Measurements from ENCODE around the gene PXMP4. TPM values are rescaled to one million over a fixed set of nuclear protein-coding genes. Genes with fewer than 3 reads are reported as not detected.

PXMP4 gene
- polyA plus RNA-seq, 1 donor (not counting 4 experiments of a cell fraction or from before 2014, with no cell fraction given), result 3.2 TPM

- Histone ChIP-seq H3K9me1 (ENCODE audit: control insufficient read depth, extremely low read depth, insufficient read depth, low read length) (no peaks in the 10 kb centered on the region), H3K36me3 (ENCODE audit: control insufficient read depth in 2 of 2, extremely low read depth in 1 of 2, insufficient read depth in 2 of 2, low read length in 2 of 2) (no peaks in the 10 kb centered on the region), H2AFZ (ENCODE audit: control insufficient read depth, low read length) (no peak overlapping the region), H4K20me1 (ENCODE audit: control insufficient read depth, extremely low read depth, insufficient read depth, low read length) (no peaks in the 10 kb centered on the region), H3K27ac (ENCODE audit: control insufficient read depth, insufficient read depth, low read length) (no peak overlapping the region), H3K4me1 (ENCODE audit: control insufficient read depth, extremely low read depth, insufficient read depth, low read length) (peaks cover 13% of the 10 kb centered on the region), H3K4me2 (ENCODE audit: control insufficient read depth, extremely low read depth, insufficient read depth, low read depth, low read length) (no peak overlapping the region), H3K79me2 (ENCODE audit: control insufficient read depth, insufficient read depth, low read length) (no peaks in the 10 kb centered on the region), H3K27me3 (ENCODE audit: control insufficient read depth, extremely low read depth, insufficient read depth, low read length) (no peaks in the 10 kb centered on the region), H3K4me3 (ENCODE audit: control insufficient read depth in 2 of 3, extremely low read depth in 1 of 3, insufficient read depth in 2 of 3, low read depth in 1 of 3, low read length in 3 of 3) (no peak overlapping the region), H3K9ac (ENCODE audit: control insufficient read depth, extremely low read depth, insufficient read depth, low read length) (no peak overlapping the region), H3K9me3 (ENCODE audit: control insufficient read depth, low read depth, low read length) (no peaks in the 10 kb centered on the region)
- DNase-seq (ENCODE audit: low read depth, low spot score) (no peak), FAIRE-seq (no peak)
- dilution Hi-C loops (cut with MboI; ENCODE audit: extremely low pct_ligation_motif_present, low sequenced_read_pairs), result no loop called here
- TF ChIP-seq EZH2 (IDR thresholded peaks at IDR 0.05; ENCODE audit: low read length) (no peak), CTCF (optimal IDR thresholded peaks at IDR 0.05 in 1 of 3, IDR thresholded peaks at IDR 0.05 in 1 of 3, conservative IDR thresholded peaks at IDR 0.05 in 1 of 3; ENCODE audit: extremely low read depth in 1 of 3, insufficient read depth in 2 of 3, low read length in 3 of 3) (no peak)
Measured at GRCh38 chr20:33660685-33661058, 59.4 kb downstream of the PXMP4 start.

GRCh38 chr20:33660035-33660684 is 60.0 kb downstream of the PXMP4 start:
- no peaks in the 10 kb centered on the region for H3K9me3 ChIP-seq (ENCODE audit: control insufficient read depth, low read depth, low read length)
- H3K27ac ChIP-seq (ENCODE audit: control insufficient read depth, insufficient read depth, low read length), result no peak overlapping the region
- H3K4me1 ChIP-seq (ENCODE audit: control insufficient read depth, extremely low read depth, insufficient read depth, low read length), result peaks cover 13% of the 10 kb centered on the region
- dilution Hi-C loops (cut with MboI; ENCODE audit: extremely low pct_ligation_motif_present, low sequenced_read_pairs), result no loop called here
- no peaks in the 10 kb centered on the region for H3K36me3 ChIP-seq (ENCODE audit: control insufficient read depth in 2 of 2, extremely low read depth in 1 of 2, insufficient read depth in 2 of 2, low read length in 2 of 2)
- no peak for TF ChIP-seq CTCF (optimal IDR thresholded peaks at IDR 0.05 in 1 of 3, IDR thresholded peaks at IDR 0.05 in 1 of 3, conservative IDR thresholded peaks at IDR 0.05 in 1 of 3; ENCODE audit: extremely low read depth in 1 of 3, insufficient read depth in 2 of 3, low read length in 3 of 3)
- TF ChIP-seq EZH2 (IDR thresholded peaks at IDR 0.05; ENCODE audit: low read length), result no peak
- no peaks in the 10 kb centered on the region for H3K79me2 ChIP-seq (ENCODE audit: control insufficient read depth, insufficient read depth, low read length)
- no peak overlapping the region for H3K4me2 ChIP-seq (ENCODE audit: control insufficient read depth, extremely low read depth, insufficient read depth, low read depth, low read length)
- H3K27me3 ChIP-seq (ENCODE audit: control insufficient read depth, extremely low read depth, insufficient read depth, low read length), result no peaks in the 10 kb centered on the region
- DNase-seq (ENCODE audit: low read depth, low spot score) (no peak), FAIRE-seq (no peak)
- no peaks in the 10 kb centered on the region for H3K9me1 ChIP-seq (ENCODE audit: control insufficient read depth, extremely low read depth, insufficient read depth, low read length)
- no peak overlapping the region for H2AFZ ChIP-seq (ENCODE audit: control insufficient read depth, low read length)
- no peaks in the 10 kb centered on the region for H4K20me1 ChIP-seq (ENCODE audit: control insufficient read depth, extremely low read depth, insufficient read depth, low read length)
- no peak overlapping the region for H3K4me3 ChIP-seq (ENCODE audit: control insufficient read depth in 2 of 3, extremely low read depth in 1 of 3, insufficient read depth in 2 of 3, low read depth in 1 of 3, low read length in 3 of 3)
- H3K9ac ChIP-seq (ENCODE audit: control insufficient read depth, extremely low read depth, insufficient read depth, low read length), result no peak overlapping the region
